GM12872 (cell line): Measurements from ENCODE around the gene CNOT2.

Source experiments
- TF ChIP-seq, protein P1 (sequence below): IDR thresholded peaks from 3 replicates; pipeline ENCODE4 v1.5.1; 2011; ENCODE audit warnings: low read depth, mild to moderate bottlenecking, low read length, moderate library complexity; ENCODE audit not compliant: insufficient read depth

The CNOT2 gene, protein sequence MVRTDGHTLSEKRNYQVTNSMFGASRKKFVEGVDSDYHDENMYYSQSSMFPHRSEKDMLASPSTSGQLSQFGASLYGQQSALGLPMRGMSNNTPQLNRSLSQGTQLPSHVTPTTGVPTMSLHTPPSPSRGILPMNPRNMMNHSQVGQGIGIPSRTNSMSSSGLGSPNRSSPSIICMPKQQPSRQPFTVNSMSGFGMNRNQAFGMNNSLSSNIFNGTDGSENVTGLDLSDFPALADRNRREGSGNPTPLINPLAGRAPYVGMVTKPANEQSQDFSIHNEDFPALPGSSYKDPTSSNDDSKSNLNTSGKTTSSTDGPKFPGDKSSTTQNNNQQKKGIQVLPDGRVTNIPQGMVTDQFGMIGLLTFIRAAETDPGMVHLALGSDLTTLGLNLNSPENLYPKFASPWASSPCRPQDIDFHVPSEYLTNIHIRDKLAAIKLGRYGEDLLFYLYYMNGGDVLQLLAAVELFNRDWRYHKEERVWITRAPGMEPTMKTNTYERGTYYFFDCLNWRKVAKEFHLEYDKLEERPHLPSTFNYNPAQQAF

GRCh38 chr12:70242695-70243509 is at the start of gene CNOT2:
TSS of gene CNOT2 (plus strand) at chr12:70243433. CDS start at chr12:70278227, 34,794 bp downstream.
- TF ChIP-seq, protein P1, sequence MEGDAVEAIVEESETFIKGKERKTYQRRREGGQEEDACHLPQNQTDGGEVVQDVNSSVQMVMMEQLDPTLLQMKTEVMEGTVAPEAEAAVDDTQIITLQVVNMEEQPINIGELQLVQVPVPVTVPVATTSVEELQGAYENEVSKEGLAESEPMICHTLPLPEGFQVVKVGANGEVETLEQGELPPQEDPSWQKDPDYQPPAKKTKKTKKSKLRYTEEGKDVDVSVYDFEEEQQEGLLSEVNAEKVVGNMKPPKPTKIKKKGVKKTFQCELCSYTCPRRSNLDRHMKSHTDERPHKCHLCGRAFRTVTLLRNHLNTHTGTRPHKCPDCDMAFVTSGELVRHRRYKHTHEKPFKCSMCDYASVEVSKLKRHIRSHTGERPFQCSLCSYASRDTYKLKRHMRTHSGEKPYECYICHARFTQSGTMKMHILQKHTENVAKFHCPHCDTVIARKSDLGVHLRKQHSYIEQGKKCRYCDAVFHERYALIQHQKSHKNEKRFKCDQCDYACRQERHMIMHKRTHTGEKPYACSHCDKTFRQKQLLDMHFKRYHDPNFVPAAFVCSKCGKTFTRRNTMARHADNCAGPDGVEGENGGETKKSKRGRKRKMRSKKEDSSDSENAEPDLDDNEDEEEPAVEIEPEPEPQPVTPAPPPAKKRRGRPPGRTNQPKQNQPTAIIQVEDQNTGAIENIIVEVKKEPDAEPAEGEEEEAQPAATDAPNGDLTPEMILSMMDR, result no peak

GRCh38 chr12:70194076-70194475 is 49.2 kb upstream of the CNOT2 start:
- TF ChIP-seq, protein P1, result no peak

GRCh38 chr12:70196811-70197281 is 46.4 kb upstream of the CNOT2 start:
- TF ChIP-seq, protein P1, result no peak

DNA sequence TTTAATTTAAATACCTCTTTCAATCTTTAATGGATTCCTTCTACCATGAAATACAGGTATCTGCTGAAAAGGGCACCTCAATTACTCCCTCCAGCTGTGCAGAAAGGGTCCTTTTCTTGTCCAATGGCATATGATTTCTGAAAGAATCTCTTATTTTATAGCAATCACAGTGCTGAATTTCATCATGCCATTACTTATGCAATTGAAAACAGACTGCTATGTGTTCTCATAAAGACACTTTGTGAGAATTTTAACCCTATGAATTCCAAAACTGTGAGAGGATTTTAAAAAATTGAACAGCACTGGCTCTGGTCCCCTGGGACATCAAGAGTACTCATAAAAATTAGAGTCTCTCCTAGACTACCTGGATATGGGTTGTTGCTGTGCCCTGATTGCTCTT is 45.9 kb upstream of the CNOT2 start:
- TF ChIP-seq, protein P1, result no peak

- TF ChIP-seq, protein P1, result no peak
These were observed 29.5 kb upstream of the CNOT2 start for GRCh38 chr12:70213707-70214106.

GRCh38 chr12:70214972-70215617 is 28.1 kb upstream of the CNOT2 start:
- TF ChIP-seq, protein P1, result no peak
